Posterior cingulate gyrus (tissue), 11 donors: Measurements from ENCODE around the gene NUP42.
"Not testable (repeated sequence)": the region's sequence is repeated elsewhere in the genome, so short reads cannot be mapped to it uniquely, and the experiment has no call there.

Experiments
- DNase-seq, 10 donors: peaks; one replicate each; pipeline versions ENCODE4 v3.0.0 to v3.0.0-alpha.2; 2020 to 2021; ENCODE audit warnings: mixed read lengths in 3 of 10
- intact Hi-C: fragments of 100-400 bp; cut with DNase I; formaldehyde crosslinking; loops from one replicate; pipeline ENCODE4 v1.15.1; 2023

NUP42 gene

GRCh38 chr7:23200331-23200730, 18.5 kb downstream of the NUP42 start:
- DNase-seq = no peak
- intact Hi-C loops = no loop called here

GRCh38 chr7:23204241-23204640, 22.4 kb downstream of the NUP42 start:
- intact Hi-C loops = no loop called here
- DNase-seq = no peak

GRCh38 chr7:23205577-23205908, 23.7 kb downstream of the NUP42 start:
- no peak for DNase-seq
- intact Hi-C loops = no loop called here

- DNase-seq = peak in 1 of 10 donors; percentile 85
- intact Hi-C loops = no loop called here
Observed at GRCh38 chr7:23205909-23206767, 24.3 kb downstream of the NUP42 start.

GRCh38 chr7:23207021-23207420, 25.2 kb downstream of the NUP42 start:
- intact Hi-C loops = no loop called here
- DNase-seq = no peak

GRCh38 chr7:23207884-23208283, 26.0 kb downstream of the NUP42 start:
- DNase-seq = no peak
- intact Hi-C loops = no loop called here

GRCh38 chr7:23208316-23208715, 26.5 kb downstream of the NUP42 start:
- intact Hi-C loops = no loop called here
- DNase-seq = no peak

GRCh38 chr7:23210506-23210905, 28.7 kb downstream of the NUP42 start:
- DNase-seq = no peak
- intact Hi-C loops = no loop called here

GRCh38 chr7:23211589-23211988, 29.7 kb downstream of the NUP42 start:
- intact Hi-C loops = no loop called here

GRCh38 chr7:23212395-23212794, 30.5 kb downstream of the NUP42 start:
- intact Hi-C loops = no loop called here
- no peak for DNase-seq

More at GRCh38 chr7:23211589-23211988, 29.7 kb downstream of the NUP42 start:
- no peak for DNase-seq

GRCh38 chr7:23212841-23213240, 31.0 kb downstream of the NUP42 start:
- no peak for DNase-seq
- intact Hi-C loops = no loop called here

GRCh38 chr7:23213755-23214154, 31.9 kb downstream of the NUP42 start:
- intact Hi-C loops = no loop called here
- no peak for DNase-seq

- DNase-seq = no peak
- intact Hi-C loops = no loop called here
Observed at GRCh38 chr7:23214423-23214822, 32.6 kb downstream of the NUP42 start.

GRCh38 chr7:23214938-23215337, 33.1 kb downstream of the NUP42 start:
- intact Hi-C loops = no loop called here
- DNase-seq = no peak

GRCh38 chr7:23216021-23216420, 34.2 kb downstream of the NUP42 start:
- intact Hi-C loops = no loop called here
- peak in 5 of 10 donors; percentile 14 to 88 (median 27) for DNase-seq

- intact Hi-C loops = no loop called here
- no peak for DNase-seq
Observed at GRCh38 chr7:23218196-23218595, 36.3 kb downstream of the NUP42 start.

- intact Hi-C loops = no loop called here
- DNase-seq = no peak
Observed at GRCh38 chr7:23220690-23221305, 39.0 kb downstream of the NUP42 start.

- DNase-seq = no peak
- intact Hi-C loops = no loop called here
Observed at GRCh38 chr7:23222439-23223030, 40.7 kb downstream of the NUP42 start.

GRCh38 chr7:23224364-23224763, 42.5 kb downstream of the NUP42 start:
- intact Hi-C loops, DNase-seq: not testable (repeated sequence)

- DNase-seq = peak in 6 of 10 donors; percentile 22 to 89 (median 52)
- intact Hi-C loops = no loop called here
Observed at GRCh38 chr7:23226844-23227450, 45.1 kb downstream of the NUP42 start.

- DNase-seq = no peak
- intact Hi-C loops = no loop called here
Observed at GRCh38 chr7:23228412-23228811, 46.6 kb downstream of the NUP42 start.
